ENCODE results near the gene MEFV. TPM values are rescaled to one million over a fixed set of nuclear protein-coding genes. Genes with fewer than 3 reads are reported as not detected.

MEFV gene
- total and polyA plus RNA-seq, 2 of the 4 experiments (the other 2 are of a cell fraction): not detected

DNA sequence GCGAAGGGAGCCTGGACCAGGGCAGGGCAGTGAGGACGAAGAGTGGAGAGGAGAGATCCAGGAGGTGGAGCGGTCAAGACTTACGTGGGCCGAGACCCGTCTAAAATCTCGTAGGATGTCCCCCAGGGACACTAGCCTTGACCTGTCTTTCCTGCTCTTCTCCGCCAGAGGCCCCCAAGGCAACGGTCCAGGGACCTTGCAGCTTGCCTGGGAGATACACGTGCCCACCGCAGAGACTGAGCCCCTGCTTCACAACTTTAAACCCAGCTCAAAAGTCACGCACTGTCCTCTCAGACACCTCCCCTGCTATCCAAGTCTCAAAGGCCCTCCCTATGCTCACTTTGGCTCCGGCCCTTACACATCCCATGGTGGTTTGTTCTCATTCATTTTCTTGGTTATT, 39.4 kb upstream of the MEFV start:
- Histone ChIP-seq H3K56ac (ENCODE audit: extremely low read depth, insufficient read depth, low read length) (no peak overlapping the region), H2BK120ac (ENCODE audit: low read depth, low read length) (no peak overlapping the region), H3K18ac (ENCODE audit: low read depth, low read length) (no peak overlapping the region), H2AFZ (replicated peaks; ENCODE audit: low read length, poor library complexity) (no peak overlapping the region), H3K14ac (replicated peaks; ENCODE audit: low read depth, low read length) (no peak overlapping the region), H4K8ac (ENCODE audit: low read depth in 2 of 2, low read length in 2 of 2) (no peak overlapping the region), H3K27ac (ENCODE audit: insufficient read depth, low read length) (no peak overlapping the region), H3K27me3 (ENCODE audit: control insufficient read depth, insufficient read depth, low read length) (no peaks in the 10 kb centered on the region), H4K20me1 (ENCODE audit: insufficient read depth, low read length) (peaks cover 10% of the 10 kb centered on the region; the same call in 1 of the 2 replicates), H3K23ac (ENCODE audit: low read depth, low read length) (no peak overlapping the region), H3K36me3 (ENCODE audit: control insufficient read depth, insufficient read depth, low read length) (peaks cover 36% of the 10 kb centered on the region), H3K79me1 (ENCODE audit: low read depth in 1 of 2, low read length in 2 of 2) (peaks cover 43 to 48% of the 10 kb centered on the region in 2 experiments), H2BK15ac (ENCODE audit: low read depth, low read length) (no peak overlapping the region), H2BK5ac (ENCODE audit: low read depth, low read length, poor library complexity, severe bottlenecking) (no peak overlapping the region), H3K4me2 (ENCODE audit: low read depth, low read length) (no peak overlapping the region), H4K91ac (ENCODE audit: insufficient read depth, low read depth, low read length) (no peak overlapping the region), H4K5ac (ENCODE audit: low read depth, low read length) (no peak overlapping the region), H3K9ac (ENCODE audit: low read depth, low read length) (no peak overlapping the region), H2AK5ac (ENCODE audit: low read depth, low read length) (no peak overlapping the region), H2BK20ac (ENCODE audit: low read depth, low read length) (no peak overlapping the region), H3K9me3 (ENCODE audit: control insufficient read depth, insufficient read depth, low read length) (peaks cover 59% of the 10 kb centered on the region), H3K9me1 (ENCODE audit: insufficient read depth, low read length) (no peaks in the 10 kb centered on the region), H3K4me3 (ENCODE audit: insufficient read depth, low read depth, low read length) (no peak overlapping the region), H3K4me1 (ENCODE audit: control insufficient read depth, insufficient read depth, low read length) (no peaks in the 10 kb centered on the region), H3K4ac (ENCODE audit: low read depth, low read length) (no peak overlapping the region), H2AK9ac (replicated peaks; ENCODE audit: low read depth, low read length, poor library complexity) (no peak overlapping the region)
- no peak for ATAC-seq (ENCODE audit: low read depth)
- CTCF ChIA-PET: no interaction called here
- in situ Hi-C loops (cut with MboI; ENCODE audit: low sequenced_read_pairs): no loop called here
- no peak for DNase-seq
- no TSS peak for BruUV-seq (replicated peaks)
- no CpG with 5 or more reads among the region's 13 CpGs for WGBS, 2 experiments (ENCODE audit: extremely low coverage in 2 of 2, insufficient read length in 1 of 2)
- TF ChIP-seq CEBPB (IDR thresholded peaks at IDR 0.05; ENCODE audit: low read depth, low read length) (no peak), SMC3 (IDR thresholded peaks at IDR 0.05; ENCODE audit: low read depth, low read length) (no peak), MXI1 (IDR thresholded peaks at IDR 0.05; ENCODE audit: borderline replicate concordance, low read depth, low read length) (no peak), FOS (IDR thresholded peaks at IDR 0.05; ENCODE audit: low read depth, low read length) (no peak), POLR2A (IDR thresholded peaks at IDR 0.05; ENCODE audit: low read depth, low read length) (no peak), RAD21 (IDR thresholded peaks at IDR 0.05; ENCODE audit: low read length) (no peak), BHLHE40 (IDR thresholded peaks at IDR 0.05; ENCODE audit: low read depth, low read length) (no peak), CHD1 (IDR thresholded peaks at IDR 0.05; ENCODE audit: low read depth, low read length) (no peak), RFX5 (IDR thresholded peaks at IDR 0.05; ENCODE audit: low read depth, low read length) (no peak), NFE2L2 (IDR thresholded peaks at IDR 0.05; ENCODE audit: low read depth, low read length) (no peak), MAFK (IDR thresholded peaks at IDR 0.05; ENCODE audit: low read depth, low read length) (no peak), RCOR1 (IDR thresholded peaks at IDR 0.05; ENCODE audit: insufficient replicate concordance, low read length) (no peak), MAZ (IDR thresholded peaks at IDR 0.05; ENCODE audit: borderline replicate concordance, low read depth, low read length) (no peak)
- TF ChIP-seq, protein P1, sequence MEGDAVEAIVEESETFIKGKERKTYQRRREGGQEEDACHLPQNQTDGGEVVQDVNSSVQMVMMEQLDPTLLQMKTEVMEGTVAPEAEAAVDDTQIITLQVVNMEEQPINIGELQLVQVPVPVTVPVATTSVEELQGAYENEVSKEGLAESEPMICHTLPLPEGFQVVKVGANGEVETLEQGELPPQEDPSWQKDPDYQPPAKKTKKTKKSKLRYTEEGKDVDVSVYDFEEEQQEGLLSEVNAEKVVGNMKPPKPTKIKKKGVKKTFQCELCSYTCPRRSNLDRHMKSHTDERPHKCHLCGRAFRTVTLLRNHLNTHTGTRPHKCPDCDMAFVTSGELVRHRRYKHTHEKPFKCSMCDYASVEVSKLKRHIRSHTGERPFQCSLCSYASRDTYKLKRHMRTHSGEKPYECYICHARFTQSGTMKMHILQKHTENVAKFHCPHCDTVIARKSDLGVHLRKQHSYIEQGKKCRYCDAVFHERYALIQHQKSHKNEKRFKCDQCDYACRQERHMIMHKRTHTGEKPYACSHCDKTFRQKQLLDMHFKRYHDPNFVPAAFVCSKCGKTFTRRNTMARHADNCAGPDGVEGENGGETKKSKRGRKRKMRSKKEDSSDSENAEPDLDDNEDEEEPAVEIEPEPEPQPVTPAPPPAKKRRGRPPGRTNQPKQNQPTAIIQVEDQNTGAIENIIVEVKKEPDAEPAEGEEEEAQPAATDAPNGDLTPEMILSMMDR (conservative IDR thresholded peaks at IDR 0.05; ENCODE audit: low read depth, low read length): no peak
- TF ChIP-seq, protein P2, sequence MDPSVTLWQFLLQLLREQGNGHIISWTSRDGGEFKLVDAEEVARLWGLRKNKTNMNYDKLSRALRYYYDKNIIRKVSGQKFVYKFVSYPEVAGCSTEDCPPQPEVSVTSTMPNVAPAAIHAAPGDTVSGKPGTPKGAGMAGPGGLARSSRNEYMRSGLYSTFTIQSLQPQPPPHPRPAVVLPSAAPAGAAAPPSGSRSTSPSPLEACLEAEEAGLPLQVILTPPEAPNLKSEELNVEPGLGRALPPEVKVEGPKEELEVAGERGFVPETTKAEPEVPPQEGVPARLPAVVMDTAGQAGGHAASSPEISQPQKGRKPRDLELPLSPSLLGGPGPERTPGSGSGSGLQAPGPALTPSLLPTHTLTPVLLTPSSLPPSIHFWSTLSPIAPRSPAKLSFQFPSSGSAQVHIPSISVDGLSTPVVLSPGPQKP (IDR thresholded peaks at IDR 0.05; ENCODE audit: borderline replicate concordance, low read depth, low read length): no peak
- TF ChIP-seq, protein P3, sequence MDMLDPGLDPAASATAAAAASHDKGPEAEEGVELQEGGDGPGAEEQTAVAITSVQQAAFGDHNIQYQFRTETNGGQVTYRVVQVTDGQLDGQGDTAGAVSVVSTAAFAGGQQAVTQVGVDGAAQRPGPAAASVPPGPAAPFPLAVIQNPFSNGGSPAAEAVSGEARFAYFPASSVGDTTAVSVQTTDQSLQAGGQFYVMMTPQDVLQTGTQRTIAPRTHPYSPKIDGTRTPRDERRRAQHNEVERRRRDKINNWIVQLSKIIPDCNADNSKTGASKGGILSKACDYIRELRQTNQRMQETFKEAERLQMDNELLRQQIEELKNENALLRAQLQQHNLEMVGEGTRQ (IDR thresholded peaks at IDR 0.05; ENCODE audit: low read depth, low read length): no peak
- dilution Hi-C loops (cut with HindIII; ENCODE audit: low sequenced_read_pairs, unreplicated experiment): no loop called here
- POLR2A ChIA-PET (ENCODE audit: unreplicated experiment): no interaction called here
- intact Hi-C loops (cut with micrococcal nuclease): no loop called here

Data from IMR-90 (cell line).